OCI-LY7 (cell line): ENCODE measurements around the gene SAC3D1.
A peak's percentile ranks its signal among the peaks of the same experiment; 100 is the strongest.

Experiments used
- EZH2phosphoT487 ChIP-seq: fragments of 200-600 bp; sonication (generic); IDR thresholded peaks from 2 replicates; pipeline ENCODE4 v1.6.1; 2018; ENCODE audit warnings: low read depth, borderline replicate concordance, mild to moderate bottlenecking, mixed run types, antibody characterized with exemption, low read length, moderate library complexity, mixed read lengths
- TF ChIP-seq, protein P1 (sequence below): fragments of 200-600 bp; sonication (generic); conservative IDR thresholded peaks from 2 replicates; pipeline ENCODE4 v1.5.1; 2014; ENCODE audit warnings: mild to moderate bottlenecking, antibody characterized with exemption, low read length, moderate library complexity, mixed read lengths

DNA sequence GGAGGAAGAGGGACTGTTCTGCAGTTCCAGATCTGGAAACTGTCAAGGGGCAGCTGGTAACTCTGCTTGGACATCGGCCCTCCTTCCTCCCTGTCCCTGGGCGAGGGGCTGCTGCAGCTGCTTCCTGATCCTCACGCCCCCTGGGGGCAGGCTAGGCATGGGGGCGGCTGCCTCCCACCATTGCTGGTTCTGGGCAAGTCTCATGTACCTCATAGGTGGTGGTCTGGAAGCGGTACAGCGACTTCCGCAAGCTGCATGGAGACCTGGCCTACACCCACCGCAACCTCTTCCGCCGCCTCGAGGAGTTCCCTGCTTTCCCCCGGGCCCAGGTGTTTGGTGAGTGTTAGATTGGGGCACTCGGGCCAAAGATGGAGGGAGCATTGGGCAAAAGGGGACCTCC is 8.8 kb upstream of the SAC3D1 start:
- TF ChIP-seq, protein P1, sequence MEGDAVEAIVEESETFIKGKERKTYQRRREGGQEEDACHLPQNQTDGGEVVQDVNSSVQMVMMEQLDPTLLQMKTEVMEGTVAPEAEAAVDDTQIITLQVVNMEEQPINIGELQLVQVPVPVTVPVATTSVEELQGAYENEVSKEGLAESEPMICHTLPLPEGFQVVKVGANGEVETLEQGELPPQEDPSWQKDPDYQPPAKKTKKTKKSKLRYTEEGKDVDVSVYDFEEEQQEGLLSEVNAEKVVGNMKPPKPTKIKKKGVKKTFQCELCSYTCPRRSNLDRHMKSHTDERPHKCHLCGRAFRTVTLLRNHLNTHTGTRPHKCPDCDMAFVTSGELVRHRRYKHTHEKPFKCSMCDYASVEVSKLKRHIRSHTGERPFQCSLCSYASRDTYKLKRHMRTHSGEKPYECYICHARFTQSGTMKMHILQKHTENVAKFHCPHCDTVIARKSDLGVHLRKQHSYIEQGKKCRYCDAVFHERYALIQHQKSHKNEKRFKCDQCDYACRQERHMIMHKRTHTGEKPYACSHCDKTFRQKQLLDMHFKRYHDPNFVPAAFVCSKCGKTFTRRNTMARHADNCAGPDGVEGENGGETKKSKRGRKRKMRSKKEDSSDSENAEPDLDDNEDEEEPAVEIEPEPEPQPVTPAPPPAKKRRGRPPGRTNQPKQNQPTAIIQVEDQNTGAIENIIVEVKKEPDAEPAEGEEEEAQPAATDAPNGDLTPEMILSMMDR = 0 out of 2 replicates have a peak, but pooled peaks have one; percentile 33
- no peak for TF ChIP-seq EZH2phosphoT487
